Measurements from ENCODE around the gene BAG1.

GRCh38 chr9:33244137-33244784 lies 20.2 kb downstream of the BAG1 start:
- TF ChIP-seq, protein P1, sequence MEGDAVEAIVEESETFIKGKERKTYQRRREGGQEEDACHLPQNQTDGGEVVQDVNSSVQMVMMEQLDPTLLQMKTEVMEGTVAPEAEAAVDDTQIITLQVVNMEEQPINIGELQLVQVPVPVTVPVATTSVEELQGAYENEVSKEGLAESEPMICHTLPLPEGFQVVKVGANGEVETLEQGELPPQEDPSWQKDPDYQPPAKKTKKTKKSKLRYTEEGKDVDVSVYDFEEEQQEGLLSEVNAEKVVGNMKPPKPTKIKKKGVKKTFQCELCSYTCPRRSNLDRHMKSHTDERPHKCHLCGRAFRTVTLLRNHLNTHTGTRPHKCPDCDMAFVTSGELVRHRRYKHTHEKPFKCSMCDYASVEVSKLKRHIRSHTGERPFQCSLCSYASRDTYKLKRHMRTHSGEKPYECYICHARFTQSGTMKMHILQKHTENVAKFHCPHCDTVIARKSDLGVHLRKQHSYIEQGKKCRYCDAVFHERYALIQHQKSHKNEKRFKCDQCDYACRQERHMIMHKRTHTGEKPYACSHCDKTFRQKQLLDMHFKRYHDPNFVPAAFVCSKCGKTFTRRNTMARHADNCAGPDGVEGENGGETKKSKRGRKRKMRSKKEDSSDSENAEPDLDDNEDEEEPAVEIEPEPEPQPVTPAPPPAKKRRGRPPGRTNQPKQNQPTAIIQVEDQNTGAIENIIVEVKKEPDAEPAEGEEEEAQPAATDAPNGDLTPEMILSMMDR (IDR thresholded peaks at IDR 0.05; ENCODE audit: low read depth, low read length, poor library complexity, severe bottlenecking): no peak
- no peak for TF ChIP-seq EZH2phosphoT487 (IDR thresholded peaks at IDR 0.05; ENCODE audit: borderline replicate concordance, low read length)
